Activated naive CD4-positive, alpha-beta T cell treated with anti-CD3 and anti-CD28 coated beads, Interleukin-2, amount 10 ng/mL, durations not matched to agents 7 days and 5 days (primary cell): ENCODE data around the gene RSPO3.
A peak's percentile ranks its signal among the peaks of the same experiment; 100 is the strongest.

Experiments
- CTCF ChIA-PET: fragments of 350-600 bp; sonication (Branson Sonifier 250); formaldehyde crosslinking; loops from one replicate; lab custom pipeline; 2021; ENCODE audit warnings: antibody characterized with exemption; lab: Charles Lee
- DNase-seq: peaks from one replicate; pipeline ENCODE4 v3.0.0-alpha.2; 2020
- H3K27ac Mint-ChIP-seq: one replicate; pipeline ENCODE4 v1.8.0; 2021; ENCODE audit warnings: mild to moderate bottlenecking, moderate library complexity, mixed read lengths
- H3K27me3 Mint-ChIP-seq: one replicate; pipeline ENCODE4 v1.8.0; 2021; ENCODE audit warnings: mild to moderate bottlenecking, mixed read lengths
- H3K36me3 Mint-ChIP-seq: one replicate; pipeline ENCODE4 v1.8.0; 2021; ENCODE audit warnings: mixed read lengths
- H3K4me1 Mint-ChIP-seq: one replicate; pipeline ENCODE4 v1.8.0; 2021; ENCODE audit warnings: mixed read lengths
- H3K4me3 Mint-ChIP-seq: one replicate; pipeline ENCODE4 v1.8.0; 2021; ENCODE audit warnings: mild to moderate bottlenecking, moderate library complexity, mixed read lengths
- H3K9me3 Mint-ChIP-seq: one replicate; pipeline ENCODE4 v1.8.0; 2021; ENCODE audit warnings: mixed read lengths

Gene RSPO3, protein sequence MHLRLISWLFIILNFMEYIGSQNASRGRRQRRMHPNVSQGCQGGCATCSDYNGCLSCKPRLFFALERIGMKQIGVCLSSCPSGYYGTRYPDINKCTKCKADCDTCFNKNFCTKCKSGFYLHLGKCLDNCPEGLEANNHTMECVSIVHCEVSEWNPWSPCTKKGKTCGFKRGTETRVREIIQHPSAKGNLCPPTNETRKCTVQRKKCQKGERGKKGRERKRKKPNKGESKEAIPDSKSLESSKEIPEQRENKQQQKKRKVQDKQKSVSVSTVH

DNA sequence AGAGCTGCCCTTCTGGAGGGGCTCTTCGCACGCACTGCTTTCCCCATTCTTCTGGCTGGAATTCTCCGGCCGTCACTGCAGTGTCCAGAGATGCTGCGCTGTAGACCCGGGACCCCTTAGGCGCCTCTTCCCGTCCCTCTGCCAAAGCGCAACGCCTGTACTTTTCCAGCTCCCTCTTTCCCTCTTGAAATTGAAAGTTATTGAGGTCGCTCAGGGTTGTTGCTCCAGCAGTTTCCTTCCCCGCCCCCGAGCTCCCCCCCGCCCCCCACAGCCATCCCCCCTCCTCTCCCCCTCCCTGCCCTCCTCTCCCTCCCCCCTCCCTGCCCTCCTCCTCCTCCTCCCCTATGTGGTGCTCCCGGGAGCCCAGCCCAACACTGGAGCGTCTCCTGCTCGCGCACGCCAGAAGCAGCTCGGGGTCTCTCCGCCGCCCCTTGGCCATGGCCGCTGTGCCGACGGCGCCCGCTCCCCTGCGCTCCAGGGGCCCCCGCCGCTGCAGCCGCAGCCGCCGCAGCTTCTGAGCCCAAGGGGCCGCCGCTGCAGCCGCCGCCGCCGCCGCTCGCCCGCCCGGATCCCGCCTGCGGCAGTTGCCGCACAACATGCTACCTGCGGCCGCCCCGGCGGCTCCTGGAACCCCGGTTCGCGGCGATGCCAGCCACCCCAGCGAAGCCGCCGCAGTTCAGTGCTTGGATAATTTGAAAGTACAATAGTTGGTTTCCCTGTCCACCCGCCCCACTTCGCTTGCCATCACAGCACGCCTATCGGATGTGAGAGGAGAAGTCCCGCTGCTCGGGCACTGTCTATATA is at the start of gene RSPO3:
TSS of gene RSPO3 (plus strand) at position 374 of the 804 bp plus-strand sequence. CDS start 522 bp downstream, outside the sequence.
- CTCF ChIA-PET = interaction anchor here (0.6 kb wide), 1 partner anchor 1084 kb away, joined by 4 read pairs; no protein-coding TSS in a partner anchor
- peak; percentile 30 for DNase-seq
- H3K27ac Mint-ChIP-seq = no peak within 1 kb of the TSS
- peak within 1 kb of the TSS; percentile 72 for H3K4me3 Mint-ChIP-seq
- no peaks in the 10 kb centered on the region for H3K36me3 Mint-ChIP-seq
- peaks cover 61% of the 10 kb centered on the region for H3K27me3 Mint-ChIP-seq
- H3K4me1 Mint-ChIP-seq = peaks cover 21% of the 10 kb centered on the region
- no peaks in the 10 kb centered on the region for H3K9me3 Mint-ChIP-seq

DNA sequence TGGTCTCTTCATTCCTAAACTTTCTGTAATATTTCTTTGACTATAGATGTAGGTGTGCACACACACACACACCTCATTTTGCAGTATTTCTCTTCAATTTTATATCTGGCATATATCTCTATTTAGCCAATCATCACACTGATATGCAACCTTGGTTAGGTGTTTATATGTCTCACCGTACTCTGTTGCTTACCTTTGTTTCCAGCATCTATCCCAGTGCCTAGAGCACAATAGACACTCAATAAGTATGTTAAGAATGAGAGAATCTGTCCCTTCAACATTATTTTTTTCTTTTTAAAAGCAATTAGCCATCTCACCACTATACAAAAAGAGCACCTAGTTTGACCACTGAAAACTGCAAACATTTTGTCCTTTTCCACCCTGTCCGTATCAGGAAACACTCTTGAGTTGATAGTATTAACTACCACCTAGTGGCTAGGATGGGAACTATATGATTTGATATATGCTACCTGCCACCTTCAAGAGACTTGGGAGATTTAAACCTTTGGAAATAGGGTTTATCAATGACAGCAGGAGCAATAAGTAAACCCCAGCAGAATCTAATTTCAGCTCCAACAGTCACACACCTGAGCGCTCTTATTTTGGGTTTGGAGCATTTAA is 48.7 kb upstream of the RSPO3 start:
- Mint-ChIP-seq H3K27ac (no peak overlapping the region), H3K4me1 (no peaks in the 10 kb centered on the region), H3K36me3 (no peaks in the 10 kb centered on the region), H3K9me3 (no peaks in the 10 kb centered on the region), H3K4me3 (no peak overlapping the region), H3K27me3 (no peaks in the 10 kb centered on the region)
- CTCF ChIA-PET = no interaction called here
- DNase-seq = no peak

DNA sequence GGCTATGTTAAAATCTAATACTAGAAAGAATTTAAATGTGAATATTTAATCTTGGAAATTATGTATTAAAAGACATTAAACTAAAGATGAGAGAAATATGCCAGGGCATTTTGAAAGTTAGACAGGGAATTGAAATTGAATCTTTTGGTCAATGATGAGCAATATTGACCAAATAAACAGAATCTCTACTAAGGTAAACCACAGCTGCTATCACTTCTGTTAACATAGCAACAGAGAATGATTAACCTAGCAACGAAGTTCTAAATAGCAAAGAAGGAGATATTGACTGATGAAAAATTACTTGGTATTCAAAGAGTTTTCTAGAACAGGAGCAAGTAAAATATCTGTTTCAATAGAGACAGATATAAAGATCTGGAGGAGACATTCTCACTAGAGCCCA is 45.2 kb upstream of the RSPO3 start:
- H3K4me1 Mint-ChIP-seq = no peaks in the 10 kb centered on the region
- no peaks in the 10 kb centered on the region for H3K9me3 Mint-ChIP-seq
- H3K36me3 Mint-ChIP-seq = no peaks in the 10 kb centered on the region
- no peaks in the 10 kb centered on the region for H3K27me3 Mint-ChIP-seq
- DNase-seq = no peak
- no peak overlapping the region for H3K27ac Mint-ChIP-seq
- CTCF ChIA-PET = no interaction called here
- H3K4me3 Mint-ChIP-seq = no peak overlapping the region

DNA sequence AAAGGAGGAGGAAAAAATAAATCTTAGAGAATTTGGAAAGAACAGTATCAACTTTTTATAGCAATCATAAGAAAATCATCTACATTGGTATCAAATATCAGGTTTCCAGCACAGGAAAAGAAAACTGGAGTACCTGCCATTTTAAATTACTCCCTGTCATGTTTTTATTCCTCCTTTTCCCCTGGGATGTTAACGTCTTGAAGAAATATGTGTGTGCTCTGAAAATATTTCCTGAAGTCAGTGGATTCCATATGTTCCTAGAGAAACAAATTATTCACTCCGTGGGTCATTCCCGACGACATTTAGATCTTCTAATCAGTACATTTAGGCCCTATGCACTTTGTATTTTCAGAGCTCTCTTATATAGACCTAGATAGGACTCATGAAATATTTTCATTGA is 42.0 kb upstream of the RSPO3 start:
- Mint-ChIP-seq H3K27me3 (no peaks in the 10 kb centered on the region), H3K36me3 (no peaks in the 10 kb centered on the region), H3K4me1 (no peaks in the 10 kb centered on the region), H3K27ac (no peak overlapping the region), H3K4me3 (no peak overlapping the region), H3K9me3 (no peaks in the 10 kb centered on the region)
- no peak for DNase-seq
- CTCF ChIA-PET = no interaction called here

DNA sequence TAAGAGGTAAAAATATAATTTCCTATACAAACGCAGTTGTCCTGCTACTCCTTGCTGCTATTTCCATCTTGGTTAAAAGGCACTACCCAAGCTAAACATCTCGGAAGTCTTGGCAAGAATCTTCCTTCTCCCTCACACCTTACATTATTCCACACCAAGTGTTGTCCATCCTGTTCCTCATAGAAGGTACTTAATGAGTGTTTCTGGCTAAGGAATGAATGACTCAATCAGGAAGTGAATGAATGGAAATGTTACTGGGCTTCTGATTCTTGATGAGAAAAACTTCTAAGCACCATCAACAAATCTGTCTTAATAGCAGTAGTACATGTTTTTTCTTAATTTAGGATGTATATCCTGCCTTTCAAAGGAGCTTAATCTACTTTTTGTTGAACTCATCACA is 40.6 kb upstream of the RSPO3 start:
- DNase-seq = no peak
- no peaks in the 10 kb centered on the region for H3K36me3 Mint-ChIP-seq
- no peaks in the 10 kb centered on the region for H3K4me1 Mint-ChIP-seq
- H3K9me3 Mint-ChIP-seq = no peaks in the 10 kb centered on the region
- H3K27me3 Mint-ChIP-seq = no peaks in the 10 kb centered on the region
- H3K4me3 Mint-ChIP-seq = no peak overlapping the region
- H3K27ac Mint-ChIP-seq = no peak overlapping the region
- CTCF ChIA-PET = no interaction called here

DNA sequence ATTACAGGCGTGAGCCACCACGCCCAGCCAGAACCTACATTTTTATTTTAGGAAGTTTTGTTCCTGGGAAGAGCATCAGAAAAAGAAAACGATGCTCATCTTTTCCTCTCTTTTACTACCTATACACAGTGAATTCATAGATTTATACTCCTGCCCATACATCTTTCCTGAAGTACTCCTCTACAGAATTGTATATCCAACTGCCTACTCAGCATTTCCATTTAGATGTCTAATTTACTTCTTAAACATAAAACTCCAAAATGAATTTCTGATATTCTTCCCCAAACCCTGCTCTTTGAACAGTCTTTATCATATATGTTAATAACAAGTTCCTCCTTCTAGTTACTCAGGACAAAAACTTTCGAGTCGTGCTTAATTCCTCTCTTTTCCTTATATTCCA is 39.8 kb upstream of the RSPO3 start:
- H3K27ac Mint-ChIP-seq = no peak overlapping the region
- no peaks in the 10 kb centered on the region for H3K9me3 Mint-ChIP-seq
- CTCF ChIA-PET = no interaction called here
- no peaks in the 10 kb centered on the region for H3K27me3 Mint-ChIP-seq
- no peak for DNase-seq
- no peaks in the 10 kb centered on the region for H3K36me3 Mint-ChIP-seq
- H3K4me1 Mint-ChIP-seq = no peaks in the 10 kb centered on the region
- no peak overlapping the region for H3K4me3 Mint-ChIP-seq

DNA sequence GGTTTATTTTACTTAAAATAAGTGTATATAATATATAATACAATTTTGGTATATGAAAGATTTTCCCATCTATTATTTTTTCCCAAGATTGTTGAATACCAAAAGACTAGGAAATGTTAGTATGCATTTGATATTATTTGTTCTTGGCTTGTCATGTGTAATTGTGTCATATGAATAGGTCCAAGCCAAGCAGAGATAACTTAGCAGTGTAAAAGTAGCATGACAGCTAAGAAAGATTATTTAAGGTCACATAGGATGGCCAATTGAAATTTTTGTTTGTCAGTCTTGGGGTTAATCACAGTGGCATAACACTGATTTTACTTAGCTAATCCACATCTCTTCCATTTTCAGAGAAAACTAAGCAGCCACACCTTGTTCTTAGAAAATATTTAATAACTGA is 38.8 kb upstream of the RSPO3 start:
- Mint-ChIP-seq H3K27ac (no peak overlapping the region), H3K36me3 (no peaks in the 10 kb centered on the region), H3K27me3 (no peaks in the 10 kb centered on the region), H3K9me3 (no peaks in the 10 kb centered on the region), H3K4me1 (no peaks in the 10 kb centered on the region), H3K4me3 (no peak overlapping the region)
- no peak for DNase-seq
- CTCF ChIA-PET = no interaction called here

DNA sequence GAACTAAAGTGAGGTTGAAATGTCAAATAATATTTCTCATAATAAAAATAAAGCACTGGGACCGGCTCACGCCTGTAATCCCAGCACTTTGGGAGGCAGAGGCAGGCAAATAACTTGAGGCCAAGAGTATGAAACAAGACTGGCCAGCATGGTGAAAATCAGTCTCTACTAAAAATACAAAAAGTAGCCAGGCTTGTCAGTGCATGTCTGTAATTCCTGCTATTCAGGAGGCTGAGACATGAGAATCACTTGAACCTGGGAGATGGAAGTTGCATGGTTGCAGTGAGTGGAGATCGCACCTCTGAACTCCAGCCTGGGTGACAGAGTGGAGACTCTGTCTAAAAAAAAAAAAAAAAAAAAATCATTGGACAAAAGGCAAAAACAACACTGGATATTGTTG is 38.4 kb upstream of the RSPO3 start:
- no peak overlapping the region for H3K4me3 Mint-ChIP-seq
- no peaks in the 10 kb centered on the region for H3K36me3 Mint-ChIP-seq
- DNase-seq = no peak
- H3K9me3 Mint-ChIP-seq = no peaks in the 10 kb centered on the region
- H3K4me1 Mint-ChIP-seq = no peaks in the 10 kb centered on the region
- CTCF ChIA-PET = no interaction called here
- H3K27ac Mint-ChIP-seq = no peak overlapping the region
- no peaks in the 10 kb centered on the region for H3K27me3 Mint-ChIP-seq

DNA sequence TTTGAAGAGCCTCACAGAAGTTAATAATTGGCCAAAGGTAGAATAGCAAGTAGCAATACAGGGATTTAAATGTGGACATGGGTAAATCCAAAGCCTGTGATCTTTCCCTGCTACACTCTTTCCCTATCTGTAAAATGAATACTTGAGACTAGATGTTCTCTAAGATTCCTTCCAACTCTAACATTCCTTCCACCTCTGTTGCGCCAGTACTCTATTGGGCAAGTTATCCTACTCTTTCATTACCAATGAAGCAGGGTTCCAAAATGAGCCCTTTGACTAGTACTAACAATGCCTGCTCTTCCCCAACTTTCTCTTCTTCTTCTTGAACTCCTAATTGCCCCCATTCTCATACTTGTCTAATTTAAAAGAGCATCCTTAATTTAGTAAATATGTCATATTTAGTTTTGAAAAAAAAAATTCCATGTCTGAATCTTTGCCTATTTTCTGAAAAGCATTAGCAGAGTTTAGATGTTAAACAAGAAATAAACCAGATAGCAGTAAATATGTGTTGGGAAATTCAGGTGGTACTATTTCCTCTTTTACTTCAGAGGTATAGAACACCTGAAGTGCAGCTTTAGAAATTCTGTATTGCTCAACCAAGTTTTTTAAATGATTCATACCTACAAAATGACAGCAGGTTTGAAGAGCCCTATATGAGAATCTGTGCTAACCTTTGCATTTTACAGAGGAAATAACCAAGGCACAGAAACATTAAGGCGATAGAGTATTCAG is 35.1 kb upstream of the RSPO3 start:
- CTCF ChIA-PET = no interaction called here
- no peaks in the 10 kb centered on the region for H3K36me3 Mint-ChIP-seq

DNA sequence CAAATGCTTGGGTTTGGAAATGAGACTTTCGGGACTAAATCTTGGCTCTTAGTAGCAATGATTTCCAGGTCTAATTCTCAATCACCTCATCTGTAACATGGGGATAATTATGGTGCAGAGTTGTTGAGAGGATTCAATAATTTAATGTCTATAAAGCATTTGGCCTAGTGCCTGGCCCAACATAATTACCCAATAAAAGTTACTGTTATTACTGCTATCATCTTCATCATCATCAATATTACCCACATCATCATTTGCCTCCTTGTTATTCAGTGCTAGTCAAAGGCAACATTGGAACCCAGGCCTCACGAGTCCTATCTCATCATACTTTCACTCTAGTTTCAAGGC is 34.5 kb upstream of the RSPO3 start:
- DNase-seq = no peak
- H3K36me3 Mint-ChIP-seq = no peaks in the 10 kb centered on the region
- no peaks in the 10 kb centered on the region for H3K4me1 Mint-ChIP-seq
- H3K4me3 Mint-ChIP-seq = no peak overlapping the region
- H3K27ac Mint-ChIP-seq = no peak overlapping the region
- CTCF ChIA-PET = no interaction called here
- no peaks in the 10 kb centered on the region for H3K9me3 Mint-ChIP-seq
- H3K27me3 Mint-ChIP-seq = no peaks in the 10 kb centered on the region

More for the DNA sequence above, 35.1 kb upstream of the RSPO3 start:
- H3K4me1 Mint-ChIP-seq = no peaks in the 10 kb centered on the region
- no peaks in the 10 kb centered on the region for H3K9me3 Mint-ChIP-seq
- no peak overlapping the region for H3K4me3 Mint-ChIP-seq
- no peak overlapping the region for H3K27ac Mint-ChIP-seq
- H3K27me3 Mint-ChIP-seq = no peaks in the 10 kb centered on the region
- DNase-seq = no peak

DNA sequence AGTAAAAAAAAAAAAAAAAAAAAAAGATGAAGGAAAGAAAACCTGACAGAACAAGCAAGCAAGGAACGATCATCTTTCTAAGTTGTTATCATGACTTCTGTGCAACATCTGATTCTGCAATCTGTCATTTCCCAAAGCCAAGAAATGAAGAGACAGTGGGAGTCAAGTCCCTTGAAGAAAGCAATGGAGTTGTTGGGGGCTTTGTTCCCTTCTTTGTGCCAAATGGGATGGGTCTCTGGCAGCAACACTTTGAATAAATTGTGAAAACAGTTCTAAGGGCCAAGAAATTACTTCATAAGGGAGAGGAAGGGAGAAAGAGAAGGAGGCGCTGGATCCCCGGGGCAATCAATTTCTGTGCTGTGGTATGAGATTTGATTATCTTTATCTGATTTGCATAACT is 33.3 kb upstream of the RSPO3 start:
- H3K27me3 Mint-ChIP-seq = no peaks in the 10 kb centered on the region
- no peak for DNase-seq
- no peaks in the 10 kb centered on the region for H3K36me3 Mint-ChIP-seq
- no peaks in the 10 kb centered on the region for H3K9me3 Mint-ChIP-seq
- no peak overlapping the region for H3K27ac Mint-ChIP-seq
- CTCF ChIA-PET = no interaction called here
- H3K4me1 Mint-ChIP-seq = no peaks in the 10 kb centered on the region
- no peak overlapping the region for H3K4me3 Mint-ChIP-seq

DNA sequence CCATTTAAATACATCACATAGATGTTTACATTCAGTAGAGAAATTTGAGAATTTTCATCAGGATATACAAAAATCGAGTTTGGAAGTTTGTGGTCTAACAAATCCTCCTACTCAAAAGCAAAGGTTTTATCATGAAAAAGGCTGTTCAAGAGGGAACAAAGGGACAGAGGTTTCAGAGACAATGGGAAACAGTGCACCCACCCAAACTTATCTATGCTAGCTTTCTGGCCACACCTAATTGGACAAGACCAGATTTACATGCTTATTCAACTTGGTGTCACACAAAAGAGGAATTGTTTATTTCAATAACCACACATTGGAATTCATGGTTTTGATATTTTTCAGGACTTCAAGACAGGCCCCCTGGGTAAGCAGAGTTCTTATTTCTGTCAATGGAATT is 28.4 kb upstream of the RSPO3 start:
- no peak overlapping the region for H3K4me3 Mint-ChIP-seq
- no peaks in the 10 kb centered on the region for H3K27me3 Mint-ChIP-seq
- no peaks in the 10 kb centered on the region for H3K36me3 Mint-ChIP-seq
- H3K4me1 Mint-ChIP-seq = no peaks in the 10 kb centered on the region
- DNase-seq = no peak
- no peak overlapping the region for H3K27ac Mint-ChIP-seq
- no peaks in the 10 kb centered on the region for H3K9me3 Mint-ChIP-seq
- CTCF ChIA-PET = no interaction called here

DNA sequence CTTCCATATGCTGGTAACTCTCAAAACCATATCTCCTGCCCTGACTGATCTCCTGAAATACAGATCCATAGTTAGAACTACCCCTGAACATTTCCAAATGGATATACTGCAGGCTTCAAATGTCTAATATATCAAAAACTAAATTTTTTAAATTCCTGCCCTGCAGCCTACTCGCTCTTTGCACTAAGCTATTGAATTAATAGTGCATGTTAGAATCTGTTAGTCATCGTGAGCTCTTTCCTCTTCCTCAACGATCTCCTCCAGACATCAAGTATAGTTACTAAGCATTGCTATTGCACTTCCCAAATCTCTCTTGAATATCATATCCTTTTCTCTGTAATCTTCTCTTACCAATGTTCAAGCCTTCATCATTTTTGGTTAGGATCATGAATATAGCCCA is 26.0 kb upstream of the RSPO3 start:
- DNase-seq = no peak
- Mint-ChIP-seq H3K4me1 (no peaks in the 10 kb centered on the region), H3K27me3 (no peaks in the 10 kb centered on the region), H3K27ac (no peak overlapping the region), H3K9me3 (no peaks in the 10 kb centered on the region), H3K36me3 (no peaks in the 10 kb centered on the region), H3K4me3 (no peak overlapping the region)
- CTCF ChIA-PET = no interaction called here

DNA sequence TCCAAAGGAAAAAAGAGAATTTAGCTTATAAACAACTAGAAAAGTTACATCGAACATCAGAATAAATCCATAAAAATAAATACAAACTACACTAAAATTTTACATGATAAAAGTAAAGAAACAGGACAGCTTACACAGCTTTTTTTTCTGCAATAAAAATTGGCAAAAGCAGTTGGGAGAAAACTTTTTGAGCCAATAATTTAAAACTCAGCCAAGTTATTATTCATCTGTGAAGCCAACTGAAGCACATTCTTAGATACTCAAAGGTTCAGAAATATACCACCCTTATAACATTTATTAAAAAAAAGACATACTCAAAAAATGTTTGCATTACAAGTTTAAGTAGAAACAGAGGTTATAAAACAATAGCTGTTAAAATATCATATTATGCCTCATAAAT is 23.7 kb upstream of the RSPO3 start:
- H3K4me3 Mint-ChIP-seq = no peak overlapping the region
- H3K9me3 Mint-ChIP-seq = no peaks in the 10 kb centered on the region
- no peaks in the 10 kb centered on the region for H3K36me3 Mint-ChIP-seq
- DNase-seq = no peak
- CTCF ChIA-PET = no interaction called here
- H3K4me1 Mint-ChIP-seq = no peaks in the 10 kb centered on the region
- no peaks in the 10 kb centered on the region for H3K27me3 Mint-ChIP-seq
- H3K27ac Mint-ChIP-seq = no peak overlapping the region
